Muscle layer of duodenum (tissue), 2 donors: ENCODE data around the gene UBL7.

Experiments used
- H3K27ac ChIP-seq: one replicate; pipeline ENCODE4 v1.7.0; 2013; ENCODE audit warnings: mild to moderate bottlenecking, low read length
- H3K27me3 ChIP-seq: one replicate; pipeline ENCODE4 v1.7.0; 2013; ENCODE audit warnings: low read depth, mild to moderate bottlenecking, control low read depth, low read length
- H3K36me3 ChIP-seq, 2 donors: one replicate each; pipeline ENCODE4 v1.7.0; 2013; ENCODE audit warnings: low read length in 2 of 2, control low read depth in 1 of 2, mild to moderate bottlenecking in 1 of 2; ENCODE audit not compliant: insufficient read depth in 2 of 2, control insufficient read depth in 1 of 2
- H3K4me1 ChIP-seq, 2 donors: one replicate each; pipeline ENCODE4 v1.7.0; 2013; ENCODE audit warnings: low read length in 2 of 2, mild to moderate bottlenecking in 2 of 2, control low read depth in 1 of 2, moderate library complexity in 1 of 2; ENCODE audit not compliant: insufficient read depth in 2 of 2, control insufficient read depth in 1 of 2
- H3K4me3 ChIP-seq, 2 donors: one replicate each; pipeline ENCODE4 v1.7.0; 2013; ENCODE audit warnings: low read length in 2 of 2, low read depth in 1 of 2, mild to moderate bottlenecking in 1 of 2
- H3K9me3 ChIP-seq, 2 donors: one replicate each; pipeline ENCODE4 v1.7.0; 2013; ENCODE audit warnings: low read length in 2 of 2, control low read depth in 1 of 2, mild to moderate bottlenecking in 1 of 2; ENCODE audit not compliant: control insufficient read depth in 1 of 2
- donor health status: healthy.

UBL7 gene

DNA sequence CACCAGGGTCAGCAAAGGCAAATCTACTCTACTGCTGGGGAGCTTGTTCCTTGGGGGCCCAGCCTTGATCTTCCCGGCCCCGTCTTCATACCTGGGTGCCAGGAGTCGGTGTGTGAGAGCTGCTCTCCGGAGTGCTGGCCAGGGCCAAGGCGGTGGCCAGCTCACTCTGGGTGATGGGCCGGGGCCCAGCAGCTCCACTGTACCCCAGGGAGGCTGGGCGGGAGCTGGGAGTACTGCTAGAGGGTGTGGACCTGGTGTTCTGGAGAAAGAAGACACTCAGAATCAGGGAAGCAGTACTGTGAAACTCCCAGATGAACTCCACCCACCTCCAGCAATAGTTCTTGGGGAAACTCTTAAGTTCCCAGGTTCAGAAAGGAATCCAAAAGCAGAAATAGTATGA is 11.9 kb downstream of the UBL7 start:
- H3K4me1 ChIP-seq: no peaks in the 10 kb centered on the region
- H3K27me3 ChIP-seq: no peaks in the 10 kb centered on the region
- peaks cover 71 to 83% of the 10 kb centered on the region in 2 donors for H3K36me3 ChIP-seq
- no peak overlapping the region for H3K27ac ChIP-seq
- no peaks in the 10 kb centered on the region for H3K9me3 ChIP-seq
- H3K4me3 ChIP-seq: no peak overlapping the region

GRCh38 chr15:74445816-74446763 is 14.9 kb downstream of the UBL7 start:
- Histone ChIP-seq H3K27me3 (no peaks in the 10 kb centered on the region), H3K27ac (no peak overlapping the region), H3K9me3 (no peaks in the 10 kb centered on the region), H3K36me3 (peaks cover 49 to 65% of the 10 kb centered on the region in 2 donors), H3K4me3 (no peak overlapping the region), H3K4me1 (no peaks in the 10 kb centered on the region)

GRCh38 chr15:74444106-74445062 is 16.6 kb downstream of the UBL7 start:
- Histone ChIP-seq H3K36me3 (peaks cover 32 to 48% of the 10 kb centered on the region in 2 donors), H3K27ac (no peak overlapping the region), H3K4me1 (no peaks in the 10 kb centered on the region)

GRCh38 chr15:74443100-74443909 is 17.7 kb downstream of the UBL7 start:
- no peaks in the 10 kb centered on the region for H3K4me1 ChIP-seq
- H3K27me3 ChIP-seq: no peaks in the 10 kb centered on the region
- no peaks in the 10 kb centered on the region for H3K9me3 ChIP-seq
- H3K36me3 ChIP-seq: peaks cover 22 to 38% of the 10 kb centered on the region in 2 donors
- no peak overlapping the region for H3K4me3 ChIP-seq
- no peak overlapping the region for H3K27ac ChIP-seq

More at GRCh38 chr15:74444106-74445062, 16.6 kb downstream of the UBL7 start:
- Histone ChIP-seq H3K4me3 (no peak overlapping the region), H3K9me3 (no peaks in the 10 kb centered on the region), H3K27me3 (no peaks in the 10 kb centered on the region)

- Histone ChIP-seq H3K4me3 (no peak overlapping the region), H3K27ac (no peak overlapping the region), H3K9me3 (no peaks in the 10 kb centered on the region), H3K4me1 (no peaks in the 10 kb centered on the region), H3K36me3 (peaks cover 18 to 31% of the 10 kb centered on the region in 2 donors), H3K27me3 (no peaks in the 10 kb centered on the region)
Measured at GRCh38 chr15:74442604-74443003, 18.4 kb downstream of the UBL7 start.

- Histone ChIP-seq H3K4me3 (no peak overlapping the region), H3K27ac (no peak overlapping the region), H3K4me1 (no peaks in the 10 kb centered on the region), H3K36me3 (peaks cover 18 to 25% of the 10 kb centered on the region in 2 donors), H3K27me3 (no peaks in the 10 kb centered on the region), H3K9me3 (no peaks in the 10 kb centered on the region)
Measured at GRCh38 chr15:74442063-74442462, 18.9 kb downstream of the UBL7 start.

DNA sequence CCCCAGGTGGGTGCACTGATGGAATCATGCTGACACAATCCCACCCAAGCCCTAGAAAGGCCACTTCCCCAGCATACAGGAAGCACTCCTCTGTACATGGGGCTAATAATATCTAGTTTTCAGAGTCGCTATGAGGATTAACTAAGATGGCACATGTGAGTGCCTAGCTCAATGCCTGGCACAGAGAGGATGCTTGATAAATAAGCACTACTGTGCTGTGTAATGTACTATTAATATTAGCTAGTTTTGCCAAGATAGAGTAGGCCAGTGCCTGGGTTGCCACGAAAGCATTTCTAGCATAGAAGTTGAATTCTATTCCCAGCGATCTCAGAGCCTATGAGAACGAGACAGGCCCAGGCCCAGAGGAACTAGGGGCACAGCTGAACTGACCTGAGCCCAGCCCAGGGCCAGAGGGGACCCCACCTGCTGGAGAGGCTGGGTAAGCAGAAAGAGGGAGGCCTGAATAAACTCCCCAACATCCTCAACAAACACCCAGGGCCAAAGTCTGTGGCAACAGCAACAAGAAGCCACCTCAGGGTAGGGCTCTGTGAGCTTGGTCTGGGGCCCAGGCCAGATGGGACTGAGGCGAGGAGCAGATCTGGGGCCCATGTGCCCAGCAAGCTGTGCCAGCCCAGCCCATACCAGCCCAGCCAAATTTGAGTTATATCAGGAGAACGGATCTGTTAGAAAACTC is 19.6 kb downstream of the UBL7 start:
- Histone ChIP-seq H3K27me3 (no peaks in the 10 kb centered on the region), H3K36me3 (peaks cover 18 to 19% of the 10 kb centered on the region in 2 donors), H3K4me1 (no peaks in the 10 kb centered on the region), H3K4me3 (no peak overlapping the region), H3K27ac (no peak overlapping the region), H3K9me3 (no peaks in the 10 kb centered on the region)

DNA sequence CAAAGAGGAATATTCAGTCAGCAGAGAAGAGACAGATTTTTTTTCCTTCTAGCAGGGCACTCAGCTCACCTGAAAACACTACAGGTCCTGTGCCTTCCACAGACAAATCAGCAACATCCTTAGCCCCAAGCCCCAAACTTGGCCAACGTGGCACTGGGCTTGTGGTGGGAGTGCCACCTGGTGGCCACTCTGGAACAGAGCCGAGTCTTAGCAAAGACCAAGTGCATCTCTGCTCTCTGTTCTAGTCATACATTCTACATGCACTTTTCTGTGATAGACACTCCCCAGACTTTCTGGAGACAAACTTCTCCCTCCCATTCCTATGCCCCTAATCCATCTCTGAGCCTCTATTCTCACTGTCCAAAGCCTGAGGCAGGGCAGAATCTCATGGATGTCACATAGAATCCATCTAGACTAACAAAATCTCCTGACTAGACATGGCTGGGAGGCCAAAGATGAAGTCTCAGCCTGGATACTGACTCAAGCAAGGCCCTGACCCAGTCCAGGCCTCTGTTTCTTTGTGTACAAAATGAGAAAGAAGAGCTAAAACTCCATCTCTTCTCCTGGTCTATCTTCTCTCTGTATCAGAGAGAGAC is 22.1 kb downstream of the UBL7 start:
- no peak overlapping the region for H3K27ac ChIP-seq
- peaks cover 0 to 7% of the 10 kb centered on the region in 2 donors for H3K4me1 ChIP-seq
- no peaks in the 10 kb centered on the region for H3K36me3 ChIP-seq
- no peak overlapping the region for H3K4me3 ChIP-seq
- H3K9me3 ChIP-seq: no peaks in the 10 kb centered on the region
- no peaks in the 10 kb centered on the region for H3K27me3 ChIP-seq

- Histone ChIP-seq H3K9me3 (no peaks in the 10 kb centered on the region), H3K4me3 (no peak overlapping the region), H3K27me3 (no peaks in the 10 kb centered on the region), H3K27ac (no peak overlapping the region), H3K4me1 (peaks cover 0 to 10% of the 10 kb centered on the region in 2 donors), H3K36me3 (no peaks in the 10 kb centered on the region)
Measured at GRCh38 chr15:74438206-74438605, 22.8 kb downstream of the UBL7 start.
